Kidney epithelial cell (primary cell): ENCODE data around the gene GRM6. TPM values are rescaled to one million over a fixed set of nuclear protein-coding genes. Genes with fewer than 3 reads are reported as not detected.

Source experiments
- DNase-seq: peaks from one replicate; pipeline ENCODE4 v3.0.0-alpha.2; 2010; ENCODE audit warnings: low read depth
- H3K27me3 ChIP-seq: 2 replicates; pipeline ENCODE4 v1.6.0; 2011; ENCODE audit warnings: low read length; ENCODE audit not compliant: control insufficient read depth, insufficient read depth
- H3K36me3 ChIP-seq: 2 replicates; pipeline ENCODE4 v1.5.1; 2011; ENCODE audit warnings: low read length; ENCODE audit not compliant: control insufficient read depth, insufficient read depth
- H3K4me3 ChIP-seq: 2 replicates; pipeline ENCODE4 v1.5.1; 2011; ENCODE audit warnings: low read depth, mild to moderate bottlenecking, control low read depth, low read length
- total RNA-seq: library from RNA; depleted of rRNA; stranded (reverse); fragments of >200 nt; gene quantifications from 2 replicates; pipeline ENCODE4 v1.2.3, GENCODE V29; 2015
- TF ChIP-seq, protein P1 (sequence below): IDR thresholded peaks from 2 replicates; pipeline ENCODE4 v1.5.1; 2011; ENCODE audit warnings: mild to moderate bottlenecking, moderate library complexity, low read length, control low read depth, inconsistent platforms; ENCODE audit not compliant: insufficient read depth, poor library complexity, severe bottlenecking

Gene GRM6
- total RNA-seq = not detected in 2 replicates

GRCh38 chr5:178994580-178995340 is at the start of gene GRM6:
GRM6 (minus strand) TSS chr5:178995320; CDS start chr5:178994944, 376 bp downstream.
- Histone ChIP-seq H3K36me3 (no peaks in the 10 kb centered on the region), H3K27me3 (peaks cover 19% of the 10 kb centered on the region), H3K4me3 (no peak within 1 kb of the TSS)
- DNase-seq = no peak
- TF ChIP-seq, protein P1, sequence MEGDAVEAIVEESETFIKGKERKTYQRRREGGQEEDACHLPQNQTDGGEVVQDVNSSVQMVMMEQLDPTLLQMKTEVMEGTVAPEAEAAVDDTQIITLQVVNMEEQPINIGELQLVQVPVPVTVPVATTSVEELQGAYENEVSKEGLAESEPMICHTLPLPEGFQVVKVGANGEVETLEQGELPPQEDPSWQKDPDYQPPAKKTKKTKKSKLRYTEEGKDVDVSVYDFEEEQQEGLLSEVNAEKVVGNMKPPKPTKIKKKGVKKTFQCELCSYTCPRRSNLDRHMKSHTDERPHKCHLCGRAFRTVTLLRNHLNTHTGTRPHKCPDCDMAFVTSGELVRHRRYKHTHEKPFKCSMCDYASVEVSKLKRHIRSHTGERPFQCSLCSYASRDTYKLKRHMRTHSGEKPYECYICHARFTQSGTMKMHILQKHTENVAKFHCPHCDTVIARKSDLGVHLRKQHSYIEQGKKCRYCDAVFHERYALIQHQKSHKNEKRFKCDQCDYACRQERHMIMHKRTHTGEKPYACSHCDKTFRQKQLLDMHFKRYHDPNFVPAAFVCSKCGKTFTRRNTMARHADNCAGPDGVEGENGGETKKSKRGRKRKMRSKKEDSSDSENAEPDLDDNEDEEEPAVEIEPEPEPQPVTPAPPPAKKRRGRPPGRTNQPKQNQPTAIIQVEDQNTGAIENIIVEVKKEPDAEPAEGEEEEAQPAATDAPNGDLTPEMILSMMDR = no peak

DNA sequence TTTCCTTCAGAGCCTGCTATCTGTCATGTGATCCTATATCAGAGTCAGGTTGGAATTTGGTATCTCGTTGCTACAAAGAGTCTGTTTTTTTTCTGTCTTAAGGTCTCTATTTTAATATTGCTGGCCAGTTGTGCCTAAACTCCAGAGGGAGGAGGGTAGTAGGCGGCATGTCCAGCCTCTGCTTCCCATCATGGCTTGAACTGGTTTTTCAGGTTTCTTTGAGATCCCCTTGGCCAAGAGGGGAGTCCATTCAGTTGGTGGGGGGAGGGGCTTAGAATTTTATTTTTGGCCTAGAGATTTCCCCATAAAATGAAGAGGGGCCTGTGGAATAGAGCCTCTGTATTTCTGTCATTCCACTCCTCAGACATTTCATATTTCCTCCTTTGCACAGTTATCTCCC is 49.6 kb upstream of the GRM6 start:
- no peaks in the 10 kb centered on the region for H3K27me3 ChIP-seq
- DNase-seq = no peak
- H3K4me3 ChIP-seq = no peak overlapping the region
- no peaks in the 10 kb centered on the region for H3K36me3 ChIP-seq
- TF ChIP-seq, protein P1 = no peak

- Histone ChIP-seq H3K36me3 (no peaks in the 10 kb centered on the region), H3K4me3 (no peak overlapping the region), H3K27me3 (no peaks in the 10 kb centered on the region)
- no peak for DNase-seq
- TF ChIP-seq, protein P1 = no peak
Measured at GRCh38 chr5:179033004-179033580, 38.0 kb upstream of the GRM6 start.

GRCh38 chr5:179023528-179024189 is 28.5 kb upstream of the GRM6 start, which contains the start of gene ZNF879:
ZNF879 (plus strand) TSS chr5:179023804; CDS start chr5:179025005, 1,201 bp downstream.
- peaks cover 8% of the 10 kb centered on the region for H3K36me3 ChIP-seq
- H3K4me3 ChIP-seq = peak within 1 kb of the TSS; percentile 56
- no peaks in the 10 kb centered on the region for H3K27me3 ChIP-seq
- TF ChIP-seq, protein P1 = no peak
- peak; percentile 85 for DNase-seq

DNA sequence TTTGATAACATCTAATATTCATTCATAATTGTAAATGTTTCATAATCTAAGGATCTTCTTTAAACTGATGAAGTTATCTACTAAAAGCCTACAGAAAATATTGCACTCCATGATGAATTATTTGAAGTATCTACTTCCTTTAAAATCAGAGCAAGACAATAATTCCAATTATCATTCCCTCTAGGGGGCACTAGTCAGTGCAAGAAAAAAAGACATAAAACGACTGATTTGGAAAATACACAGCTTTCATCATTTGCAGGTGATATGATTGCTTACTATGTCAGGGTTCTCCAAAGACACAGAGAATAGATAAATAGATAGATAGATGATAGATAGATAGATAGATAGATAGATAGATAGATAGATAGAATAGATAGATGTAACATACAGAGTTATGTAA is 13.5 kb upstream of the GRM6 start:
- TF ChIP-seq, protein P1 = peak; percentile 3
- DNase-seq = no peak
- no peaks in the 10 kb centered on the region for H3K27me3 ChIP-seq
- no peak overlapping the region for H3K4me3 ChIP-seq
- H3K36me3 ChIP-seq = no peaks in the 10 kb centered on the region
